PFSK-1 (cell line): Measurements from ENCODE around the gene PCED1B.

Experiments used
- FOXP2 ChIP-seq: optimal IDR thresholded peaks from 2 replicates; pipeline ENCODE3; 2011; ENCODE audit warnings: borderline replicate concordance, control low read depth, inconsistent platforms; ENCODE audit not compliant: insufficient read depth; ENCODE audit errors: extremely low read length, extremely low read depth
- POLR2AphosphoS5 ChIP-seq: IDR thresholded peaks from 2 replicates; pipeline ENCODE4 v1.6.1; 2012; ENCODE audit warnings: low read depth, mild to moderate bottlenecking, control low read depth, low read length, moderate library complexity
- REST ChIP-seq, 2 experiments: IDR thresholded peaks; 2 replicates each; pipeline versions ENCODE4 v1.6.1 to v1.8.0; 2011 to 2012; ENCODE audit warnings: low read depth in 2 of 2, low read length in 2 of 2, control low read depth in 1 of 2, inconsistent platforms in 1 of 2, mild to moderate bottlenecking in 1 of 2, moderate library complexity in 1 of 2; ENCODE audit not compliant: insufficient read depth in 1 of 2
- SIN3A ChIP-seq: IDR thresholded peaks from 2 replicates; pipeline ENCODE4 v1.6.1; 2012; ENCODE audit warnings: mild to moderate bottlenecking, low read length, moderate library complexity, borderline replicate concordance; ENCODE audit not compliant: insufficient read depth
- TAF1 ChIP-seq: IDR thresholded peaks from 2 replicates; pipeline ENCODE4 v1.6.1; 2012; ENCODE audit warnings: low read length, control low read depth, borderline replicate concordance; ENCODE audit not compliant: insufficient read depth

The PCED1B gene

GRCh38 chr12:47244835-47245234, 165.4 kb downstream of the PCED1B start:
- TF ChIP-seq TAF1: no peak
- no peak for TF ChIP-seq FOXP2
- TF ChIP-seq SIN3A: no peak
- no peak for TF ChIP-seq POLR2AphosphoS5
- TF ChIP-seq REST (IDR thresholded peaks at IDR 0.05; ENCODE audit: insufficient read depth in 1 of 2, low read depth in 2 of 2, low read length in 2 of 2): no peak

GRCh38 chr12:47245623-47246022, 166.2 kb downstream of the PCED1B start:
- TF ChIP-seq FOXP2: no peak

GRCh38 chr12:47247418-47247817, 168.0 kb downstream of the PCED1B start:
- TF ChIP-seq FOXP2: no peak
- TF ChIP-seq TAF1: no peak
- TF ChIP-seq POLR2AphosphoS5: no peak
- TF ChIP-seq SIN3A: no peak
- TF ChIP-seq REST (IDR thresholded peaks at IDR 0.05; ENCODE audit: insufficient read depth in 1 of 2, low read depth in 2 of 2, low read length in 2 of 2): no peak

GRCh38 chr12:47249082-47249481, 169.7 kb downstream of the PCED1B start:
- TF ChIP-seq FOXP2: no peak
- TF ChIP-seq SIN3A: no peak

GRCh38 chr12:47249719-47250357, 170.4 kb downstream of the PCED1B start:
- no peak; the same call in 1 of the 2 replicates for TF ChIP-seq SIN3A

- no peak for TF ChIP-seq SIN3A
- no peak for TF ChIP-seq FOXP2
- no peak for TF ChIP-seq TAF1
These were observed 172.5 kb downstream of the PCED1B start for GRCh38 chr12:47251919-47252318.

- no peak for TF ChIP-seq SIN3A
- no peak for TF ChIP-seq POLR2AphosphoS5
- no peak for TF ChIP-seq REST (IDR thresholded peaks at IDR 0.05; ENCODE audit: insufficient read depth in 1 of 2, low read depth in 2 of 2, low read length in 2 of 2)
- no peak for TF ChIP-seq FOXP2
- TF ChIP-seq TAF1: no peak
These were observed 185.5 kb downstream of the PCED1B start for GRCh38 chr12:47264951-47265350.
